ENCODE data around the gene POLH.
A peak's percentile ranks its signal among the peaks of the same experiment; 100 is the strongest.
"Not testable (repeated sequence)": the region's sequence is repeated elsewhere in the genome, so short reads cannot be mapped to it uniquely, and the experiment has no call there.

The POLH gene

DNA sequence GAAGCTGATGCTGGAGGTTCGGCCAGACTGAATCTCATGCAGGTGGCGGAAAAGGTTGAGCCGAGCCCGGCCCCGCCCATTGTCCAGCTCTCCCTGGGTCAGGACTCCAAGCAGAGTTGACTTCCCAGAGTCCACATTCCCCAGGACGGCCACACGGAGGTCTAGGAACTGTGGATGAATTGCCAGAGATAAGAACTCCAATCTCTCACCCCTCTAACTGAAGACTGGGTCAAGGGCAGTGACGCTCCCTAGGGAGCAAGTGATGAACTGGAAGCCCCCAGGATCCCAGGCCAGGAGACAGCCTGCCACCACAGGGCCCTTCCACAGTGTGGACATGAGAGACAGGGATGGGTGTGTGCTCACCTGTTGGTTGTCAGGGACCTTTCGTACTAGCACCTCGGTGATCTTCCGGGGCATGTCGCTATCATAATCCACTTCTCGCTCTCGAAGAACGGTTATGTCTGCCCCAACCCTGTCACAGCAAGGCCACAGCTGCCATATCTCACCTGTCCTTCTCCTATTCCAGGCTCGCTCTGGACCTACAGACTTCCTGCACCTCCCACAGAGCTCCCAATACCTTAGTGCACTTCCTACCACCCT is 49.5 kb downstream of the POLH start:
- H3K4me1 ChIP-seq (ENCODE audit: insufficient read depth, insufficient read length): no peaks in the 10 kb centered on the region
- DNase-seq (ENCODE audit: low read depth, low spot score): no peak
- TF ChIP-seq SUZ12 (IDR thresholded peaks at IDR 0.05; ENCODE audit: extremely low read depth, insufficient read depth, insufficient read length) (no peak), YY1 (IDR thresholded peaks at IDR 0.05; ENCODE audit: insufficient read depth, insufficient read length) (no peak), ZNF274 (IDR thresholded peaks at IDR 0.05; ENCODE audit: low read depth, low read length) (no peak)
- H3K9me3 ChIP-seq (ENCODE audit: insufficient read depth, low read length): no peaks in the 10 kb centered on the region
- H3K27me3 ChIP-seq (ENCODE audit: insufficient read depth, insufficient read length): no peaks in the 10 kb centered on the region
- peaks cover 70% of the 10 kb centered on the region for H3K36me3 ChIP-seq (ENCODE audit: insufficient read depth, insufficient read length, low read length)
- H3K9ac ChIP-seq (ENCODE audit: insufficient read length, low read depth): no peak overlapping the region
- H3K4me3 ChIP-seq (ENCODE audit: insufficient read length, low read depth): no peak overlapping the region

DNA sequence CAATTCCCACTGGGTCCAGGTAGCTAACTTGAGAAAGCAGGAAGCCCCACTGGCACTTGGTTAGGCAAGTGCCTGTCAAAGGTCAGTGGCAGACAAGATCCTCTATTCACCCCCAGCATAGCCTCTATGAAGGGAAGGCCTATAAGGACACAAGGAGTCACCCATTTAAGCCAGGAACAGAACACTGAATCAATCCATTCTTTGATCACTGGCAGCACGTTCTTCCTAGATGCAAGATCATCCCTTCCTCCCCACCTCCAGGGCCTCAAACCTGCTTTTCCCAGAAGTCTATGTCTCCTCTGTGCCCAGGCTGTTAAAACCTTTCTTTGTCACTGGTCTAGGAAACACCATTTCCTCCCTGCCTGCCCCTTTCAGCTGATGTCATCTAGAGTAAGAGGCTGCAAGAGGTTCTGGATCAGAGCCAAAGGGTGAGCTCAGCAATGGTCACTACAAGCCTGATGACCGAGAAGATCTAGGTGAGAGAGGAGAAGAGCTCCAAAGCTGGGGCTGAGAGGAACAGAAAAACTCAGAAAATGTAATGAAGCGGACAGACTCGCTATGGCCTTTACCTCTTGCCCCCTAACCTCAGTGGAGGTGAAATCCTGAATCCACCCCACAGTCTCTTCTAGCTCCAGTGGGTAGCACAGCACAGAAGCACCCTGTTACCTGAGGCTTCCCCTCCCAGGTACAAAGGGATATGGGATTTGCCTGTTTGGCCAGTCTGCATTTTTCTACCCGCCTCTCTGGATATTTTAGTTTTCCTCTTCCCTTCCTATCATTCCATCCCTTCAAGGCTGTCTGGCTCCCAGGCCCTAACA is 51.2 kb downstream of the POLH start:
- H3K36me3 ChIP-seq (ENCODE audit: insufficient read depth, insufficient read length, low read length): peaks cover 53% of the 10 kb centered on the region
- no peaks in the 10 kb centered on the region for H3K4me1 ChIP-seq (ENCODE audit: insufficient read depth, insufficient read length)
- TF ChIP-seq SUZ12 (IDR thresholded peaks at IDR 0.05; ENCODE audit: extremely low read depth, insufficient read depth, insufficient read length) (no peak), ZNF274 (IDR thresholded peaks at IDR 0.05; ENCODE audit: low read depth, low read length) (no peak), YY1 (IDR thresholded peaks at IDR 0.05; ENCODE audit: insufficient read depth, insufficient read length) (no peak)
- H3K27me3 ChIP-seq (ENCODE audit: insufficient read depth, insufficient read length): no peaks in the 10 kb centered on the region
- DNase-seq (ENCODE audit: low read depth, low spot score): no peak
- no peak overlapping the region for H3K4me3 ChIP-seq (ENCODE audit: insufficient read length, low read depth)
- H3K9me3 ChIP-seq (ENCODE audit: insufficient read depth, low read length): no peaks in the 10 kb centered on the region
- no peak overlapping the region for H3K9ac ChIP-seq (ENCODE audit: insufficient read length, low read depth)

DNA sequence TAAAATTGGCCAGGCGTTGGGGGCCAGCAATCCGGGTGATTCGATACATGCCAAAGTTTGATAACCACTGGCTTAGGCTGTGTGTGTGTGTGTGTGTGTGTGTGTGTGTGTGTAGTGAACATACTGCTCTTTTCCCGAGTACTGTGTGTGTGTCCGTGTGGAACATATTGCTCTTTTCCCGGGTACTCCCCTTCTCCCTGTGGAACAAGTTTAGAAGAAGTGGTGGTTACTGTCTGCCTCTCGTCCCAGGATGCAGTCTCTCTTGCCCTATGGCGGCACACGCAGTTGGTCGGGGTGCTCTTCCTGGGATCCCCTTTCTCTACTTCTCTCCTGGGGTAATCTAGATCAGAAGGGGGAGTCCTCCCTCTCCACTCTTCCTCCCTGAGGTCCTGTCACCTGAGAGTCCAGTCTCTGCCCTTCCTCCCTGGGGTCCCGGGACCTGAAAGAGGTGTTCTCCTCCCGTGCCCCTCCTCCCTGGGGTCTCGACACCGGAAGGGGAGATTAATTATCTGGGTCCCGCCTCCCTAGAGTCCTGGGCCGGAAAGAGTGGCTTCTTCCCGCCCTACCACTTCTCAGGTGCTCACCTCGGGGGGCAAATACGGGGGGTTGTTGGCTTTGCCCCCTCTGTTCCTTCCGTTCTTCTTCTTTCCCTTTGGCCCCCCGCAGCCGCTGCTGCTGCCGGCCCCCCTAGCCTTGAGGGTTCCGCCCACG is 52.6 kb downstream of the POLH start:
- DNase-seq (ENCODE audit: low read depth, low spot score): no peak
- TF ChIP-seq SUZ12 (IDR thresholded peaks at IDR 0.05; ENCODE audit: extremely low read depth, insufficient read depth, insufficient read length) (no peak), YY1 (IDR thresholded peaks at IDR 0.05; ENCODE audit: insufficient read depth, insufficient read length) (no peak), ZNF274 (IDR thresholded peaks at IDR 0.05; ENCODE audit: low read depth, low read length) (no peak)
- no peaks in the 10 kb centered on the region for H3K4me1 ChIP-seq (ENCODE audit: insufficient read depth, insufficient read length)
- peak overlapping the region; percentile 89 for H3K9ac ChIP-seq (ENCODE audit: insufficient read length, low read depth)
- no peaks in the 10 kb centered on the region for H3K27me3 ChIP-seq (ENCODE audit: insufficient read depth, insufficient read length)
- peaks cover 40% of the 10 kb centered on the region for H3K36me3 ChIP-seq (ENCODE audit: insufficient read depth, insufficient read length, low read length)
- no peaks in the 10 kb centered on the region for H3K9me3 ChIP-seq (ENCODE audit: insufficient read depth, low read length)
- H3K4me3 ChIP-seq (ENCODE audit: insufficient read length, low read depth): peak overlapping the region; percentile 64

DNA sequence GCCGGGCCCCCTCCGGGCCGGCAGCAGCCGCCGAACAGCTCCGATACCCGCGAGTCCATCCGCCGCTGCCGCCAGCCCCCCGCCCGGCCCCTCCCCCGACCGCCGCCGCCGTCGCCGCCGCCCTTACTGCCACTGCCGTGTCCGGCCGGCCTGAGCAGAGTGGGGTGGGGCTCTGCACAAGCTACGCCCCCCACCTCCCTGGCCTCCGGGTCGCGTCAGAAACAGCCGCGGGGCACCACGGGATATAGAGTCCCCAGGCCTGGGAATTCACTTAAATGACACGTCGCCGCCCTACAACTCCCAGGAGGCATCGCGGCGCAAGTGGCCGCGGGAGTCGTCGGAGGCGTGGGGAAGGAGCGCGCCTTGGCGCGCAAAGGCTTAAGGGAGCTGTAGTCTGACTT is 53.1 kb downstream of the POLH start, which contains the start of gene GTPBP2:
Gene GTPBP2, minus strand, starts transcription at position 161 of the 401 bp plus-strand sequence. Its CDS starts 102 bp downstream, at position 59.
- H3K27me3 ChIP-seq (ENCODE audit: insufficient read depth, insufficient read length): no peaks in the 10 kb centered on the region
- H3K36me3 ChIP-seq (ENCODE audit: insufficient read depth, insufficient read length, low read length): peaks cover 35% of the 10 kb centered on the region
- peak within 1 kb of the TSS; percentile 92 for H3K9ac ChIP-seq (ENCODE audit: insufficient read length, low read depth)
- TF ChIP-seq SUZ12 (IDR thresholded peaks at IDR 0.05; ENCODE audit: extremely low read depth, insufficient read depth, insufficient read length) (no peak), YY1 (IDR thresholded peaks at IDR 0.05; ENCODE audit: insufficient read depth, insufficient read length) (no peak), ZNF274 (IDR thresholded peaks at IDR 0.05; ENCODE audit: low read depth, low read length) (no peak)
- DNase-seq (ENCODE audit: low read depth, low spot score): peak; percentile 96
- H3K9me3 ChIP-seq (ENCODE audit: insufficient read depth, low read length): no peaks in the 10 kb centered on the region
- H3K4me3 ChIP-seq (ENCODE audit: insufficient read length, low read depth): peak within 1 kb of the TSS; percentile 82
- no peaks in the 10 kb centered on the region for H3K4me1 ChIP-seq (ENCODE audit: insufficient read depth, insufficient read length)

DNA sequence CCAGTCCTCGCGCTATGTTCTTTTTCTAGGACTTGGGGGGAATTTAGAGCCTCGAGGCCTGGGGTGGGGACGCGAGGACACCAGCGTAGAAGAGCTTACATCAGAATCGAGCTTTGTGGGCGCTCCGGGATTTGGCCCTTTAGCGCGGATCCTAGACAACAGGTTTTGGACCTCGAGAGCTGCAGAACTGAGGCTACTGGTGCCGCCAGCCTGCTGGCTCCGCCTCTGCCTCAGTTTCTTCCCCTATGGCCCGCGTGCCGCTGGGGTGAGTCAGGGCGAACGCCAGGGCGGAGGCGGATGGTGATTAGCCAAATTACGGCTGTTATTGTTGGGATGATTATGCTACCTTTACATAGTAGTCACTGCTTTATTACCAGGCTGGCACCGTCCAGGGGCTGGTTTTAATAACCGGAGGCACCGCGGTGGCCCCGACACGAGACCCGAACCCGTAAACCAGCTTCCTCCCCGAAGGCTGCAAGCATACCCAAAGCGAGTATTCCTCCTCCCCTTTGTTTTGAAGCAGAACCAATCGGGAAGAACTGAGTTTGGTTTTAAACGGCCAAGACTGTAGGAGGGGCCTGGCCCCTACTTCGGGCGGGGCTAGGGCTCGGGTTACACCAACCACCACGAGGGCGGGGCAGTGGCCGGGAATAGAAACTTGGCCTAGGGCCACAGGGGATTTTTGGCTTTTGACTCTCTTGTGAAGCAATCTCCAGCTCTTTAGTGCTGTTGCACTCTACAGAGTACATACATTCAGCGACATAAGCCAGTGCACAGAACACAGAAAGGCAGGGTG is 53.7 kb downstream of the POLH start:
- peak overlapping the region; percentile 82 for H3K4me3 ChIP-seq (ENCODE audit: insufficient read length, low read depth)
- peak; percentile 85 for DNase-seq (ENCODE audit: low read depth, low spot score)
- TF ChIP-seq YY1 (IDR thresholded peaks at IDR 0.05; ENCODE audit: insufficient read depth, insufficient read length) (no peak), ZNF274 (IDR thresholded peaks at IDR 0.05; ENCODE audit: low read depth, low read length) (no peak), SUZ12 (IDR thresholded peaks at IDR 0.05; ENCODE audit: extremely low read depth, insufficient read depth, insufficient read length) (no peak)
- no peaks in the 10 kb centered on the region for H3K27me3 ChIP-seq (ENCODE audit: insufficient read depth, insufficient read length)
- H3K4me1 ChIP-seq (ENCODE audit: insufficient read depth, insufficient read length): no peaks in the 10 kb centered on the region
- H3K9me3 ChIP-seq (ENCODE audit: insufficient read depth, low read length): no peaks in the 10 kb centered on the region
- H3K9ac ChIP-seq (ENCODE audit: insufficient read length, low read depth): peak overlapping the region; percentile 92
- peaks cover 29% of the 10 kb centered on the region for H3K36me3 ChIP-seq (ENCODE audit: insufficient read depth, insufficient read length, low read length)

DNA sequence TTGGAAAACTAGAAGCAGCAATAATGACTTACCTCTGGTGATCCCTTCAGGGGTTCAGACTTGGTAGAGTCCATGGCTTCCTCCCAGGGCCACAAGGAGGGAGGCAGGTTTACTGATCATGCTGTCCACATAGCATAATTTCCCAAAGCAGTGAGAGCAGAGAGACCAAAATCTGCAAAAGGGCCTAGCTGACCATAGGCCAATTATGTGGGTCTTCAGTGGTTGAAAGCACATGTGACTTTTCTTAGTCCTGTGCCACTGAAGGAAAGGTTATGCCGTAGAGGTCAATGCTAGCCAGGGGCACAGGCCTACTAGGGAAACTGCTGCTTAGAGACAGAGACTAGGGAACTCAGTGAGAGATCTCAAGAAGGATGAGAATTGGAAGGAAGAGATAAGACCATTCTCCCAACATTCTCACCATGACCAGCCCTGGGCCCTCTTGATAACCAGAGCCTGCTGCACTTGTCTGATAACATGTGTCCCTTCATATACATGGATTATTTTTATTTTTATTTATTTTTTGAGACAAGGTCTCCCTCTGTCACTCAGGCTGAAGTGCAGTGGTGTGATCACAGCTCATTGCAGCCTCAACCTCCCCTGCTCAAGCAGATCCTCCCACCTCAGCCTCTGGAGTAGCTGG is 55.1 kb downstream of the POLH start:
- Histone ChIP-seq H3K27me3 (ENCODE audit: insufficient read depth, insufficient read length) (no peaks in the 10 kb centered on the region), H3K9me3 (ENCODE audit: insufficient read depth, low read length) (no peaks in the 10 kb centered on the region), H3K4me1 (ENCODE audit: insufficient read depth, insufficient read length) (peaks cover 4% of the 10 kb centered on the region), H3K9ac (ENCODE audit: insufficient read length, low read depth) (no peak overlapping the region), H3K4me3 (ENCODE audit: insufficient read length, low read depth) (no peak overlapping the region), H3K36me3 (ENCODE audit: insufficient read depth, insufficient read length, low read length) (peaks cover 15% of the 10 kb centered on the region)
- TF ChIP-seq ZNF274 (IDR thresholded peaks at IDR 0.05; ENCODE audit: low read depth, low read length) (no peak), YY1 (IDR thresholded peaks at IDR 0.05; ENCODE audit: insufficient read depth, insufficient read length) (no peak), SUZ12 (IDR thresholded peaks at IDR 0.05; ENCODE audit: extremely low read depth, insufficient read depth, insufficient read length) (no peak)
- DNase-seq (ENCODE audit: low read depth, low spot score): no peak

DNA sequence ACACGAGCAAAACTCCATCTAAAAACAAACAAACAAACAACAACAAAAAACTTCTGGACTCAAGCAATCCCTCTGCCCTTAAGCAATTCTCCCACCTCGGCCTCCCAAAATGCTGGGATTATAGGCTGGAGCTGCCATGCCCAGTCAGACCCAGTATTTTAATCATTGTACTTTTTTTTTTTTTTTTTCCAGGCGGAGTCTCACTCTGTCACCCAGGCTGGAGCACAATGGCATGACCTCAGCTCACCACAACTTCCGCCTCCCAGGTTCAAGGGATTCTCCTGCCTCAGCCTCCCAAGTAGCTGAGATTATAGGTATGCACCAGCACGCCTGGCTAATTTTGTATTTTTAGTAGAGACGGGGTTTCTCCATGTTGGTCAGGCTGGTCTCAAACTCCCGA is 57.0 kb downstream of the POLH start:
- H3K4me3 ChIP-seq (ENCODE audit: insufficient read length, low read depth); H3K9ac ChIP-seq (ENCODE audit: insufficient read length, low read depth); H3K4me1 ChIP-seq (ENCODE audit: insufficient read depth, insufficient read length); H3K9me3 ChIP-seq (ENCODE audit: insufficient read depth, low read length); H3K27me3 ChIP-seq (ENCODE audit: insufficient read depth, insufficient read length); DNase-seq (ENCODE audit: low read depth, low spot score): not testable (repeated sequence)
- H3K36me3 ChIP-seq (ENCODE audit: insufficient read depth, insufficient read length, low read length): peaks cover 12% of the 10 kb centered on the region

Measured in NT2/D1 (cell line).